ENCODE data around the gene NUDCD2.
"Not testable (repeated sequence)": the region's sequence is repeated elsewhere in the genome, so short reads cannot be mapped to it uniquely, and the experiment has no call there.

The NUDCD2 gene

GRCh38 chr5:163424836-163425235, 35.1 kb downstream of the NUDCD2 start:
- no peak for DNase-seq

- DNase-seq = not testable (repeated sequence)
Measured at GRCh38 chr5:163415673-163416072, 44.2 kb downstream of the NUDCD2 start.

GRCh38 chr5:163410505-163410904, 49.4 kb downstream of the NUDCD2 start:
- no peak for DNase-seq

- no peak for DNase-seq
Measured at GRCh38 chr5:163409384-163409783, 50.5 kb downstream of the NUDCD2 start.

GRCh38 chr5:163408311-163408923, 51.5 kb downstream of the NUDCD2 start:
- peak; percentile 20 to 68 (median 40) for DNase-seq

GRCh38 chr5:163407034-163407655, 52.8 kb downstream of the NUDCD2 start:
- no peak for DNase-seq

GRCh38 chr5:163404364-163405173, 55.3 kb downstream of the NUDCD2 start:
- no peak for DNase-seq

- DNase-seq = no peak
Measured at GRCh38 chr5:163402007-163402406, 57.9 kb downstream of the NUDCD2 start.

GRCh38 chr5:163401271-163401670, 58.6 kb downstream of the NUDCD2 start:
- DNase-seq = no peak

- DNase-seq = no peak
Measured at GRCh38 chr5:163399923-163400322, 60.0 kb downstream of the NUDCD2 start.

GRCh38 chr5:163397354-163397753, 62.5 kb downstream of the NUDCD2 start:
- DNase-seq = no peak

GRCh38 chr5:163396818-163397340, 63.0 kb downstream of the NUDCD2 start:
- DNase-seq = not testable (repeated sequence)

Measured in stimulated activated naive CD4-positive, alpha-beta T cell (primary cell).